GM19240 (cell line): Measurements from ENCODE around the gene REL.
"Not testable (repeated sequence)": the region's sequence is repeated elsewhere in the genome, so short reads cannot be mapped to it uniquely, and the experiment has no call there.

Source experiments
- DNase-seq: peaks from one replicate; pipeline ENCODE4 v3.0.0; 2011; ENCODE audit warnings: low spot score; ENCODE audit not compliant: insufficient read length

Gene REL

DNA sequence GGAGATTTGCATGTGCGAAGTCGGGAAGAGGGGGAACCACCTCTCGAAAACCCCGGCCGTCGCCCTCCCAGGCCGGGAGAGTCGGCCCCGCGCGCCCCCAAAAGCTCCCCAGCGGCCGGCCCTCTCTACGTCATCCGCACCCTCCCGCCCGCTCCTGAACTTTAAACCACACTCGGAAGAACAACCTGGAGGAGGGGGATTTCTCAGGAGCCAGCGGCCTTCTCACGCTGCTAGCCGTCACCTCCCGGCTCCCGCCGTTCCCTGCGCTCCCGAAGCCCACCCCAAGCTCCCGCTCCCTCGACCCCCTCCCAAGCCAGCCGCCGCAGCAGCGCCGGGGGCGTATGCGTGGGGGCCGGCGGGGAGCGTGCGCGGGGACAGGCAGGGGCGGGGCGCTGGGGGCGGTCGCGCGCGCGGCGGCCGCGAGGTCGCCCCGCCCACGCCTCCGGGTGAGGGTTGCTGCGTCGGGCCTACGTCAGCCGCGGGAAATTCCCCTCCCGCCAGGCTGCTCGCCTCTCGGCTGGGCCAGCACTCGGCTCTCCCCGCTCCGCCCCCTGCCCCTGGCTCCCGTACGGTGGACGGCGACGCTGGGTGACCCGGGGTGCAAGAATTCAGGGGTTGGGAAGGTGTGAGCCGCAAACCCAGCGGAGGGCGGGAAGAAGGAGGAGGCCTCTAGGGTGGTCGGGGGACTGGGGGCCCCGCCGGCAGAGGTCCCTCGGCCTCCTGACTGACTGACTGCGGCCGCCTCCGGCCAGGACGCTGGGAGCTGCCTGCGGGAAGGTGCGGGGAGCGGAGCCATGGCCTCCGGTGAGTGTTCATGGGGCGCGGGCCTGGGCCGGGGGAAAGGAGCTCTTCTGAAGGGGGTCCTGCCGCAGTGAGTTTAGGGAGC, at the start of gene REL:
Gene REL (plus strand): TSS at position 528 of the 886 bp plus-strand sequence. CDS start 267 bp downstream, at position 795.
- peak; percentile 66 for DNase-seq

DNA sequence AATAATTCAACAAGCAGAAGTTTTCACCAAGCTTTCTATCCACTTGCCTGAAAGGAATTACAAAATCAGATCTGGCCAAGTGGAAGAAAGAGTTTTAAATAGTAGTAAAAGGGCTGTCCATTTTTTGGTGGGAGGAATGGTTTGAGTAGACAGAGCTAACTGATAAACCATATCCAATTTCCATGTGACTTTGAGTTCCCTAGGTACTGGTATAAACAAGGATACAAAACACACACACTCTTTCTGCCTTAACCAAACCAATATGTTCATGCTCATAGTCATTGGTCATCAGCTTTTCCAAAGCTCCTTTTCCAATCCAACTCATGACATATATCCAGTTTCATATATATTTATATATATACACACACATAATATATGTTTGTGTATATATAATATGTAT, 49.5 kb upstream of the REL start:
- DNase-seq: no peak

DNA sequence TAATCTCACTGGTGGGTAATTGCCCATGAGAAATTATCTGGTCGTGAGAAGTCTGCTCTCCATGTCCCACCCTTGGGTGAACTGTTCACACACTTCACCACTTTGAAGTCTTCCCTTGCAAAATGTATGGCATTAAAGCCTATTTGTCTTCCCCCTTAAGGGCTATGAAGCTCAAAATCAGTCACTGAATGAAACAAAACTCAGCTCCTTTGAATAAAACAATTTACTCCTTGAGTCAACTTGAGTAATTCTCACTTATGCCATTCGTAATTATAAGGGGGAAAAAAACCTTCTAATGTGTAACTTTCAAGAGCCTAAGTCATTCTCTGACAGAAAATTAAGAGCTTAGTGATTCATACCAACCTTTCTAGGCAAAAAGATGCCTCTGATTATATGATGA, 48.8 kb upstream of the REL start:
- DNase-seq: no peak

DNA sequence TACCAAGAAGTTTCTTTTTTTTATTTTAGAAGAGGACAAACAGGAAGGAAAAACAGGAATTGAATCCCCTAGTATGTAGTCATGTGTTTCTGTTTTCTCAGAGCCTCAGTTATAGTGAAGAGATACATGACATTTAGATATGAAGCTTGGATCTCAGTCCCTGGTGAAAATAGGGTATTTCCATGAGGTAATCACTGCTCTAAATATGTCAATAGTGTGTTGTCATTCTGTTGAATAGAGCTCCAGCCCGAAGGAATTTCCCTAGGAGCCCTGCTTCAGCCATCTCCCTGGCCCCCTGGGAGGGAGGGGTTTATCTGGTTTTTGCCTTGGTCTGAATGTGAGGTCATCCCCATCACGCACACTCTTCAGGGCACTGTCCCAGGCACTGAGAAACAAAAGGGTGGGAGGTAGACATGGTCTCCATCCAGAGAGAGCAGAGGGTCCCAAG, 47.1 kb upstream of the REL start:
- no peak for DNase-seq

DNA sequence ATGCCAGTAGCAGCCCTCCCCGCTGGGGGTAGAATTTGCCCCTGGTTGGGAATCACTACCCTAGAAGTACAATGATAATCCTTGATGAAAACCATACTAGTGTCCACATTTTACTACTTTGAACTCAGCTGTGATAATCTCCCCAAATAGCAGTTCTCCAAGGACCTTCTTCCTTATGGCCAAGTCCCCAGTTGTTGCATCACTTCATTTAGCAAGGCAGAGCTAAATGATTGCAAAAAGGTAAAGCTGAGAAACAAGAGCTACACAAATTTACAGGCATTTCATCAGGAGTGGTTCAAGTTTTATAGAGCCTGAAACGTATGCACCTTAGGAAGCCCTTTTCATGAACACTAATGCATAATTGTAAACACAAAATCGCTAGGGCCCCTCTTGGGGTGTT, 44.9 kb upstream of the REL start:
- no peak for DNase-seq

DNA sequence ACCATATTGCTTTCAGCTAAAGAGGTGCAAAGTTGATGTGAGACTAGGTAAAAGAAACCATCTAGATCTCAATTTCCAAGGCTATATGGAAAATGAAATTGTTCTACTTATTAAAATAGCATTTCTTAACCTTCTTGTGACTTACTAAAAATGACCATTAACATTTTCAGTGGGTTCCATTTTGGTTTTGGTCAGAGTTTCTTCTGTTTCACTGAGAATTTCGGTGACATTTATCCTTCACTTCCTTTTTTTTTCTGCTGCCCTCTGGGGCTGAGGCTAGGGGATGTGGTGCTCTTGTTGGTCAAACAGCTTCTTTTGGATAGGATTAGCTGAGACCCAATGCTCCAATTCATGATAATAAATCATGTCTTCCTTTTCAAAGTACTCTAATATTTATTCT, 44.3 kb upstream of the REL start:
- no peak for DNase-seq

DNA sequence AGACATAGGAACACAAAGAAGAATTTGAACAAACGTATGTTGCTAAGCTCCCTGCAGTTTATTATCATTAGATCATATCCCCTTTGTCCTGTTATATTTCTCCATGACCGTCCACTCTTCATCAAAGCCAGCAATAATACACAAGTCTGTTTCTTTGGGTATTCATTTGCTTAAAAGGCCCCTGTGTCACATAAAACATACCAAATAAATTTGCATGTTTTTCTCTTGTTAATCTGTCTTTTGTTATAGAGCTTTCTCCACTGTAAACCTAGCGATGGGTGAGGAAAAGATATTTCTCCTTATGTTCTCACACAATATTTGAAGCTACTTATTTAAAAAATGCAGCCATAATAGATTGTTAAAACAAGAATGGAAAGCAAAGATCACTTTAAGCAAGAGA, 42.9 kb upstream of the REL start:
- no peak for DNase-seq

DNA sequence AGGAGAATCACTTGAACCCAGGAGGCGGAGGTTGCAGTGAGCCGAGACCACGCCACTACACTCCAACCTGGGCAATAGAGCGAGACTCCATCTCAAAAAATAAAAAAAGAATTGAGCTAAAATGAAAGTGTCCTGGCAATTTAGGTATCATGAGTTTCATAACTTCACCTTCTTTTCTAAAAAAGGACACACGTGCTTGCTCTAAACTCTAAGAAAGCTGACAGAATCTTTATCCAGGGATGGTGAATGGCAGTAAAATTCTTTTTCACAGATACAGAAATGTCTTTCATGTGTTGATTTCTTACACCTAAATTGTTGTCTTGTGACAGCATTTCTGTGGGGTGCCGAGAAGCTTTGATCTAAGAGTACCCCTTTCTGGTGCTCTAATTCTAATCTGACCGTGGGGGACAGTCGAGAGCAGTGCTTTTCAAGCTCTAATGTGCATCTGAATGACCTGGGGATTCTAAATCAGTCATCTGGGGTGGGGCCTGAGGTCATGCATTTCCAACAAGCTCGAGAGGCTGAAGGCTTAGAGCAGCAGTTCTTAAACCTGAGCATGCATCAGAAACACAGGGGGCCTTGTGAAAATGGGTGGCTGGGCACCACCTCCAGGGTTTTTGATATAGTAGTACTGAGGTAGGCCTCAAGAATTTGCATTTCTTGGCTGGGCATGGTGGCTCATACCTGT, 42.1 kb upstream of the REL start:
- DNase-seq: no peak

GRCh38 chr2:60840880-60841279, 40.5 kb upstream of the REL start:
- no peak for DNase-seq

GRCh38 chr2:60843006-60843405, 38.4 kb upstream of the REL start:
- no peak for DNase-seq

DNA sequence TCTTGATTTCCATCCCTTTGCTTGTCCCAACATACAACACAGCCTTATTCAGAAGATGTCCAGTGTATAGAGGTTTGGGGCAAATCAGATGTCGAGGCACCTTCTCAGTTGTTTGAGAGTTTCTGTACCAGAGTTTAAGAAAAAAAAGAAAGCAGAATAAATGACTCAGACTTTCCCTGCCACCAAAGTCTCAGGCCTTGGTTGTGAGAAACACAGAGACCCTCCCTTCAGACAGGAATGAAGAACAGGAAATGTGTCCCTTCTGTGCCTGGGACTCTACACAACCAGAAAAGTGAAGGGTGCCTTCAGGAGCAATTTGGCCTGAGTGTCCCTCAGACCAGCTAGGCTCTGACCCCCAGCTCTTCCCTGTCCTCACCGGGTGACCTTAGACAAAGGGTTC, 37.3 kb upstream of the REL start:
- no peak for DNase-seq

GRCh38 chr2:60847854-60848253, 33.5 kb upstream of the REL start:
- DNase-seq: no peak

DNA sequence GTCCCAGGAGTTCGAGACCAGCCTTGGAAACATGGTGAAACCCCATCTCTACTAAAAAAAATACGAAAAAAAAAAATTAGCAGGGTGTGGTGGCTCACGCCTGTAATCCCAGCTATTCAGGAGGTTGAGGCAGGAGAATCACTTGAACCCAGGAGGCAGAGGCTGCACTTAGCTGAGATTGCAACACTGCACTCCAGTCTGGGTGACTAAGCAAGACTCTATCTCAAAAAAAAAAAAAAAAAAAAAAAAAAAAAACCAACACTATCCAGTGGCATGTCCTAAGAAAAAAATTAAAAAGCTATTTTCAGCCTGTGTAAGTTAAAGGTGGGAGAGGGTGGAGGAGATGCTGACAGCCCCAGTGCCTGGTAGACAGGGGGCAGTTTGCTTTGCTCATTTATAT, 32.2 kb upstream of the REL start:
- DNase-seq: no peak

DNA sequence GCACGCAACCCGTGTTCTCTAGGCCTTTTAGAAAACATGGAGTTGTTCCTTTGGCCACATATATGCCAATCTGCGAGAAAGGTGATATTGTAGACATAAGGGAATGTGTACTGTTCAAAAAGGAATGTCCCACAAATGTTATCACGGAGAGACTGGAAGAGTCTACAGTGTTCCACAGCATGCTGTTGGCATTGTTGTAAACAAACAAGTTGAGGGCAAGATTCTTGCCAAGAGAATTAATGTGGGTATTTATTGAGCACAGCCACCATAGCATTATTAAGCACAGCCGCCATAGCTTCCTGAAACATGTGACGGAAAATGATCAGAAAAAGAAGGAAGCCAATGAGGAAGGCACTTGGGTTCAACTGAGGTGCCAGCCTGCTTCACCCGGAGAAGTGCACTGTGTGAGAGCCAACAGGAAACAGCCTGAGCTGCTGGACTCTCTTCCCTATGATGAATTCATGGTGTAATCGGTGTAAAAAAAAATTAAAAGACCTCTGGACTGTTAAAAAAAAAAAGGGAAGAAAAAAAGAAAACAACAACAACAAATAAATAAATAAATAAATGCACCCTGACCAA, 29.0 kb upstream of the REL start:
- DNase-seq: no peak

- DNase-seq: no peak
These were observed 27.8 kb upstream of the REL start for GRCh38 chr2:60853531-60853930.

DNA sequence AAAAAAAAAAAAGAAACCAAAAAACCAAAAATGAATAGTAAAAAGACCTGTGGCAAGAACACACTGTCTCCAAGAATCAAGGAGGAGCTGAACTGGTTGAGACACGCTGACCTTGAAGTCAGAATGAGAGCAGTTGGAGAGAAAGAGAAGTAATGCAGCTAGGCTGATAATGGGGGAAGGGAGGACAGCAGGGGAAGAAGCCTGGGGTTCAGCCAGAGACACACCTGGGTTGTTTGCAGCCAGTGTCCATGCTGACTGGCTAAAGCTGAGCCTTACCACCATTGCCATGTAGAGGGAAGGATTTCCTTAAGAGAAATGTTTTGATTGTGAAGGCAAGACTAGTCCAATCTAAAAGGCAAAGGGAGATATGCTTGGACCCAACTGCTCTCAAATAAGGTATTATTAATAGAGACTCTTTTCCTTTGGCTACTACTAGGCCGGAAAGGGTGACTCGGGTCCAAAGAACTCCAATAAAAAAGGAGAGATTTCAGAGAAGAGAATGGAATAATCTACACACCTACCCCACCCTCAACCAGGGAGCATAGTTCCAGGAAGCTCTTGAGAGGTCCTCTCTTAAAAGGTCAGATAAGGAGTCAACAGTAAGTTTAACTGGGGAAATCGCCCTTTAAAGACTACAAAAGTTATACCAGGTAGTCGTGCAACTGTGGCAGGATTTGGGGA, 25.2 kb upstream of the REL start:
- DNase-seq: no peak

DNA sequence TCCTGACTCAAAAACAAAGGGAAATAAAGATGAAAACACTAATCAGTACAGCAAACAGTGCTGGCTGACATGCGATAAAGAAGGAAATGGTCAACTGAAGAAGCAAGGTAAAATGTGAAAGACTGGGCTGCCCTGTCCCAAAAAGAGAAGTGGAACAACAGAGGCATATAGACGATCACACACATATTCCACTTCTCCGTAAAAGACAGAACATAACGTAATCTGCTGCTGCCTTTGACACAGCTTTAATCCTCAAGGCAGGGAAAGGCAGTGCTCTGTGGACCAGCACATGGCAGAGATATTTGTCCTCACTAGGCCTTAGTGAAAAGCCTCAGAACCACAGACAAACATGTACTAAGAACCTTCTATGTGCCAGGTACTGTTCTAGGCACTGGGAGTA, 24.3 kb upstream of the REL start:
- no peak for DNase-seq

DNA sequence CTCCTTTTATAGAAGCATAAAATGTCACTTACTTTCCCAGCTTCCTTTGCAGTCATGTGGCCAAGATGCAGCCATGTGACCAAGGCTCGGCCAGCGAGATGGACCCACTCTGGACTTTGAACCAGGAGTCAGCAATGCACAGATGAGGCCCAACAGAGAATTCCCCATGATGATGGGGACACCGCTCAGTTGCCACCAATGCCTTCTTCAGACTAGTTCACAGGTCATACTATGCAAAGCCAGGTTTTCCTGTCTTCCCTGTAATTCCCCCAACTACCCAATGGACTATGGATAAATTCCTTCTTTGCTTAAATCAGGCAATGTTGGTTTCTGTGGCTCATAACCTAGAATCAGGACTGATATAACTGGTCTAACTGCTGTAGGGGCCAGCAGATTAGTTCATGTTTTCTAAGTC, 22.5 kb upstream of the REL start:
- DNase-seq: no peak

DNA sequence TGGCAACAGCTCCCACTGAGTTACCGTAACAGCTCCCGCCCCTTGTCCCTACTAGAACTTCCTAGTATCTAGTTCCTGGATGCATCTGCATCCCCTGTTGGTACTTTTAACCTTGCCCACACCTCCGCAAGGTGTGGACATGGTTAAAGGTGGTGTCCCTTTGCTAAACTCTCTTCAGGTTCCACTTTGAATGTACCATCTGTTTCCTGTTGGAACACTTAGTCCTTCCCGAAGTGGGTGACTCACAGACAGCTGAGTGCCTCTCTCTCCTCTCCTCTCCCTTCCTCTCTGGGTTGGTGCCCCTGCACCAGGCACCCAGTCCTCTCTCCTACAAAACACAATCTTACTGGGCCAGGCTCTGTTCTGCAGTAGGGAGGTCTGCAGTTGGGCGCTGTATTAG, 19.6 kb upstream of the REL start:
- no peak for DNase-seq

GRCh38 chr2:60862642-60863041, 18.7 kb upstream of the REL start:
- DNase-seq: no peak

GRCh38 chr2:60865361-60865760, 16.0 kb upstream of the REL start:
- DNase-seq: not testable (repeated sequence)

- no peak for DNase-seq
These were observed 14.4 kb upstream of the REL start for GRCh38 chr2:60867007-60867406.
